Measurements from ENCODE around the gene ABCA6. TPM values are rescaled to one million over a fixed set of nuclear protein-coding genes. Genes with fewer than 3 reads are reported as not detected.

The ABCA6 gene
- total and polyA plus RNA-seq, 2 experiments from 2014 or later, result 2.8 to 6.4 TPM

DNA sequence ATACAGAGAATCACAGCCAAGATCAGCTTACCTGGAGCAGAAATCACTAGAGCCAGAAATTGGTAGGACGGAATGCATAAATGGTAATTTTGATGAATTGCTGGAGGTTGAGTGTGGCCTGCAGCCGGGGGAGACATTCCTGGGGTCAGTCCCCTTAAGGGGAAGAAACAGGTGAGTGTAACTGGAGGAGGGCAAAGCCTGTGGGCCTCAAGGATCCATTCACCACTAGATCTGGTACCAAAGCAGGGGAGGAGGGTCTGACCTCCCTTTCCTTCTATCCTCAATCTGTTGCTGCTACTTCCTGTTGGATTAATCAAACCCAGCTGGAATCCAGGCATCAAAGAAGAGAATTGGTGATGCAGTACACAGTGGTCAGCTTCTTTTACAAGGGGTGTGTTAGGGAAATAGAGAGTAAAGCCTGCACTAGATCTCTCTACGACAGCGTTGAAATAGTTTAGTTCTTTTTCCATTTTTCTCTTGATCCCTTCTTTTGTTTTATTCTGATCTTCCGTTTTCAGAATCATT is 72.4 kb downstream of the ABCA6 start:
- no peak overlapping the region for H2AFZ ChIP-seq
- H3K4me1 ChIP-seq (ENCODE audit: insufficient read depth), result no peaks in the 10 kb centered on the region
- WGBS, 2 experiments (ENCODE audit: low coverage in 1 of 2, low lambda C conversion rate in 2 of 2, missing lambda C conversion rate in 2 of 2), result 92 to 95% methylated on average over 5 of the region's 5 CpGs
- no peak overlapping the region for H3K4me3 ChIP-seq
- no peaks in the 10 kb centered on the region for H3F3A ChIP-seq (ENCODE audit: insufficient read depth)
- no peaks in the 10 kb centered on the region for H3K9me2 ChIP-seq (ENCODE audit: insufficient read depth)
- no peaks in the 10 kb centered on the region for H3K9me3 ChIP-seq (ENCODE audit: low read depth)
- no peaks in the 10 kb centered on the region for H4K20me1 ChIP-seq (ENCODE audit: insufficient read depth)
- in situ Hi-C loops (cut with MboI), result no loop called here
- no peak for TF ChIP-seq EZH2 (IDR thresholded peaks at IDR 0.05; ENCODE audit: insufficient read depth, poor library complexity, severe bottlenecking)
- TF ChIP-seq EZH2phosphoT487 (IDR thresholded peaks at IDR 0.05; ENCODE audit: insufficient read depth, low read depth), result no peak
- no peak overlapping the region for H3K27ac ChIP-seq
- no peak overlapping the region for H3K9ac ChIP-seq
- no peaks in the 10 kb centered on the region for H3K36me3 ChIP-seq (ENCODE audit: low read depth)
- DNase-seq, result no peak
- no peak overlapping the region for H3K4me2 ChIP-seq (ENCODE audit: unreplicated experiment)
- H3K79me2 ChIP-seq (ENCODE audit: insufficient read depth), result no peaks in the 10 kb centered on the region
- H3K27me3 ChIP-seq (replicated peaks; ENCODE audit: insufficient read depth), result no peaks in the 10 kb centered on the region

DNA sequence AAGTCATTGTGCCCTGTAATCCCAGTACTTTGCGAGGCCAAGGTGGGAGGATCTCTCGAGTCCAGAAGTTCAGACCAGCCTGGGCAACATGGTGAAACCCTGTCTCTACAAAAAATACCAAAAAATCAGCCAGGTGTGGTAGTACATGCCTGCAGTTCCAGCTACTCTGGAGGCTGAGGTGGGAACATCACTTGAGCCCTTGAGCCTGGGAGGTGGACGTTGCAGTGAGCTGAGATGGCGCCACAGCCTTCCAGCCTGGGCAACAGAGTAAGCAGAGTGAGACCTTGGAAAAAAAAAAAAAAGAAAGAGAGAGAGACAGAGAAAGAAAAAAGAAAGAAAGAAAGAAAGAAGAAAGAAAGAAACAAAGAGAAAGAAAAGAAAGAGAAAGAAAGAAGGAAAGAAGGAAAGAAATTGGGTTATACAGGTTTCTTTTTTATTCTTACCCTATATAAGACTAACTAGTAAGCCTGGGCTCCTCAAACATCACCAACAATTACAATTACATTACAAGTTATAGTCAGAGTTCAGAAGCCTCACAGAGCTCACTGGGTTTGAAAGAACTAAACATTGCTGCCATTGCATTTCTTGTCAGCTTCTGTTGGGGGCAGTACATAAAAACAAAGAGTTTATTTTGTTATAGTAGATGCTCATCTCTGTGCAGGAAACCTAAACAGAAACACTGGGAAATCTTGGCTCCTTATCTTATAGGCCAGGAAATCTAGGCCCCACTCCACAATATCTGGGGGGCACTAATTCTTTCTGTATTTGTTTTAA is 74.2 kb downstream of the ABCA6 start:
- no peak overlapping the region for H3K9ac ChIP-seq
- H4K20me1 ChIP-seq (ENCODE audit: insufficient read depth), result no peaks in the 10 kb centered on the region
- TF ChIP-seq EZH2 (IDR thresholded peaks at IDR 0.05; ENCODE audit: insufficient read depth, poor library complexity, severe bottlenecking), result no peak
- TF ChIP-seq EZH2phosphoT487 (IDR thresholded peaks at IDR 0.05; ENCODE audit: insufficient read depth, low read depth), result no peak
- in situ Hi-C loops (cut with MboI), result no loop called here
- no peak overlapping the region for H3K4me2 ChIP-seq (ENCODE audit: unreplicated experiment)
- DNase-seq, result no peak
- no peaks in the 10 kb centered on the region for H3K79me2 ChIP-seq (ENCODE audit: insufficient read depth)
- no peaks in the 10 kb centered on the region for H3K4me1 ChIP-seq (ENCODE audit: insufficient read depth)
- H3K27ac ChIP-seq, result no peak overlapping the region
- no peak overlapping the region for H3K4me3 ChIP-seq
- H3K9me3 ChIP-seq (ENCODE audit: low read depth), result no peaks in the 10 kb centered on the region
- no peaks in the 10 kb centered on the region for H3F3A ChIP-seq (ENCODE audit: insufficient read depth)
- no peaks in the 10 kb centered on the region for H3K36me3 ChIP-seq (ENCODE audit: low read depth)
- 86 to 88% methylated on average over 4 of the region's 4 CpGs for WGBS, 2 experiments (ENCODE audit: low coverage in 1 of 2, low lambda C conversion rate in 2 of 2, missing lambda C conversion rate in 2 of 2)
- H3K9me2 ChIP-seq (ENCODE audit: insufficient read depth), result no peaks in the 10 kb centered on the region
- no peaks in the 10 kb centered on the region for H3K27me3 ChIP-seq (replicated peaks; ENCODE audit: insufficient read depth)
- H2AFZ ChIP-seq, result no peak overlapping the region

DNA sequence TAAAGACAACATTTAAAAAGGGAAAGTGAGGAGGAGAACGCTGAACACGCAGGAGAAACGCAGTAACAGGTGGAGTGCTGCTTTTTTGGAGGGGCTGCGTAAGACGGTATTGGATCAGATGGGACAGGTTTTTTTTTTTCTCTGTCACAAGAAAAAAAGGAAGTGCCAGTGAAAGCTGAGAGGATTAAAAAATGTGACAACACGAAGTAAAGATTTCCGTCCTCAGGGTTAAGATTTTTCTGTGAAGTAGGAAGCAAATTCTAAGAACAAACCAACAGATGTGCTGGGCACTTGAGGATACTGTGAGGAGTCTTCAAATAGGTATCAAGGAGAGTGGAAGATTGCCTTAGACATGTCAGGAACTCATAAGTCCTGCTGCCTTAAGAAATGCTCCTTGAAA is 75.2 kb downstream of the ABCA6 start:
- H3F3A ChIP-seq (ENCODE audit: insufficient read depth), result 0 out of 2 replicates have a peak, but pooled peaks cover 3% of the 10 kb centered on the region
- H3K4me2 ChIP-seq (ENCODE audit: unreplicated experiment), result no peak overlapping the region
- H3K9me2 ChIP-seq (ENCODE audit: insufficient read depth), result no peaks in the 10 kb centered on the region
- no peaks in the 10 kb centered on the region for H4K20me1 ChIP-seq (ENCODE audit: insufficient read depth)
- no peak overlapping the region for H3K4me3 ChIP-seq
- no peak for DNase-seq
- 92 to 94% methylated on average over 7 of the region's 7 CpGs for WGBS, 2 experiments (ENCODE audit: low coverage in 1 of 2, low lambda C conversion rate in 2 of 2, missing lambda C conversion rate in 2 of 2)
- H3K4me1 ChIP-seq (ENCODE audit: insufficient read depth), result peaks cover 7% of the 10 kb centered on the region
- H3K79me2 ChIP-seq (ENCODE audit: insufficient read depth), result no peaks in the 10 kb centered on the region
- H3K27ac ChIP-seq, result no peak overlapping the region
- TF ChIP-seq EZH2 (IDR thresholded peaks at IDR 0.05; ENCODE audit: insufficient read depth, poor library complexity, severe bottlenecking) (no peak), EZH2phosphoT487 (IDR thresholded peaks at IDR 0.05; ENCODE audit: insufficient read depth, low read depth) (no peak)
- H2AFZ ChIP-seq, result no peak overlapping the region
- H3K9me3 ChIP-seq (ENCODE audit: low read depth), result no peaks in the 10 kb centered on the region
- H3K36me3 ChIP-seq (ENCODE audit: low read depth), result no peaks in the 10 kb centered on the region
- in situ Hi-C loops (cut with MboI), result no loop called here
- H3K27me3 ChIP-seq (replicated peaks; ENCODE audit: insufficient read depth), result no peaks in the 10 kb centered on the region
- H3K9ac ChIP-seq, result no peak overlapping the region

DNA sequence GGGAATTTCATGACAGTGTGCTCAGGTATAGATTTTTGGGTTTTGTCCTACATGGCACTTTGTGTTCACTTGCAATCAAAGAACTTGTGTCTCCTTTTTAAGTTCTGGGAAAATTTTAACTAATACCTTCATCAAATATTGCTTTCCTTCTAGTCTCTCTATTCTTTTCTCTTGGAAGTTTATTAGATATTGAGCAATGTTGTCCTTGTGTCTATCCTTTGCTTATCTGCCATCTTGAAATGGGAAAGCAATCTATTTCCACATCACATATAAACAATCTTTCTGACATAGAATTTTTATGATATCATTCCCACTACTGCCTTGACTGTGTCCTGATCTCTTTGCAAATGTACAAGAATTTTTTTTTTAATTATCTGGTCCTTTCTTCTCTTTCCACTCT is 76.6 kb downstream of the ABCA6 start:
- no peaks in the 10 kb centered on the region for H3K36me3 ChIP-seq (ENCODE audit: low read depth)
- H3K9ac ChIP-seq, result no peak overlapping the region
- H3K9me2 ChIP-seq (ENCODE audit: insufficient read depth), result no peaks in the 10 kb centered on the region
- no peak for TF ChIP-seq EZH2 (IDR thresholded peaks at IDR 0.05; ENCODE audit: insufficient read depth, poor library complexity, severe bottlenecking)
- TF ChIP-seq EZH2phosphoT487 (IDR thresholded peaks at IDR 0.05; ENCODE audit: insufficient read depth, low read depth), result no peak
- no peak overlapping the region for H3K4me3 ChIP-seq
- no peak for DNase-seq
- H3K9me3 ChIP-seq (ENCODE audit: low read depth), result no peaks in the 10 kb centered on the region
- no peak overlapping the region for H2AFZ ChIP-seq
- H3K4me1 ChIP-seq (ENCODE audit: insufficient read depth), result peaks cover 19% of the 10 kb centered on the region
- H3K27me3 ChIP-seq (replicated peaks; ENCODE audit: insufficient read depth), result no peaks in the 10 kb centered on the region
- in situ Hi-C loops (cut with MboI), result no loop called here
- H4K20me1 ChIP-seq (ENCODE audit: insufficient read depth), result no peaks in the 10 kb centered on the region
- H3K79me2 ChIP-seq (ENCODE audit: insufficient read depth), result no peaks in the 10 kb centered on the region
- H3F3A ChIP-seq (ENCODE audit: insufficient read depth), result peaks cover 13% of the 10 kb centered on the region; the same call in 1 of the 2 replicates
- no peak overlapping the region for H3K4me2 ChIP-seq (ENCODE audit: unreplicated experiment)
- H3K27ac ChIP-seq, result no peak overlapping the region

Data from GM23248 (cell line).